GM13976 (cell line): Measurements from ENCODE around the gene GADL1.

ENCODE experiments used
- DNase-seq: peaks from one replicate; pipeline ENCODE4 v3.0.0; 2012; ENCODE audit warnings: low spot score
- CTCF ChIP-seq: IDR thresholded peaks from 2 replicates; pipeline ENCODE4 v1.5.1; 2012; ENCODE audit warnings: borderline replicate concordance, mild to moderate bottlenecking; ENCODE audit not compliant: insufficient read depth; ENCODE audit errors: extremely low read depth, missing control alignments, control extremely low read depth
- in situ Hi-C: fragments of 300-500 bp; cut with MboI; formaldehyde crosslinking; loops from one replicate; pipeline ENCODE4 v1.12.0; 2022; ENCODE audit warnings: low sequenced_read_pairs, mixed read lengths, inconsistent platforms; ENCODE audit not compliant: unreplicated experiment

The GADL1 gene

GRCh38 chr3:30696403-30696819, 198.1 kb downstream of the GADL1 start:
- DNase-seq = no peak
- no peak for TF ChIP-seq CTCF
- in situ Hi-C loops = loop anchor here (25.0 kb wide), 1 partner anchor 484 kb away; no protein-coding TSS in a partner anchor

- no peak for DNase-seq
- TF ChIP-seq CTCF = no peak
- in situ Hi-C loops = loop anchor here (25.0 kb wide), 1 partner anchor 483 kb away; no protein-coding TSS in a partner anchor
Observed at GRCh38 chr3:30695302-30696061, 199.0 kb downstream of the GADL1 start.

GRCh38 chr3:30694668-30695067, 199.8 kb downstream of the GADL1 start:
- no peak for TF ChIP-seq CTCF
- in situ Hi-C loops = loop anchor here (25.0 kb wide), 1 partner anchor 482 kb away; no protein-coding TSS in a partner anchor
- no peak for DNase-seq

- TF ChIP-seq CTCF = no peak
- in situ Hi-C loops = loop anchor here (25.0 kb wide), 1 partner anchor 482 kb away; no protein-coding TSS in a partner anchor
Observed at GRCh38 chr3:30694148-30694547, 200.3 kb downstream of the GADL1 start.

GRCh38 chr3:30693470-30694120, 200.9 kb downstream of the GADL1 start:
- in situ Hi-C loops = loop anchor here (25.0 kb wide), 1 partner anchor 481 kb away; no protein-coding TSS in a partner anchor
- peak; percentile 45 for DNase-seq
- TF ChIP-seq CTCF = peak; percentile 57

More at GRCh38 chr3:30694148-30694547, 200.3 kb downstream of the GADL1 start:
- DNase-seq = no peak

GRCh38 chr3:30692498-30693130, 201.8 kb downstream of the GADL1 start:
- no peak for TF ChIP-seq CTCF
- in situ Hi-C loops = loop anchor here (25.0 kb wide), 1 partner anchor 480 kb away; no protein-coding TSS in a partner anchor
- no peak for DNase-seq
